Inferior parietal cortex (tissue), 1 donor: ENCODE results near the gene COL6A1.
"Not testable (repeated sequence)": the region's sequence is repeated elsewhere in the genome, so short reads cannot be mapped to it uniquely, and the experiment has no call there.

Source experiments
- DNase-seq: peaks from one replicate; pipeline ENCODE4 v3.0.0-alpha.2; 2016; ENCODE audit errors: extremely low spot score

COL6A1 gene

DNA sequence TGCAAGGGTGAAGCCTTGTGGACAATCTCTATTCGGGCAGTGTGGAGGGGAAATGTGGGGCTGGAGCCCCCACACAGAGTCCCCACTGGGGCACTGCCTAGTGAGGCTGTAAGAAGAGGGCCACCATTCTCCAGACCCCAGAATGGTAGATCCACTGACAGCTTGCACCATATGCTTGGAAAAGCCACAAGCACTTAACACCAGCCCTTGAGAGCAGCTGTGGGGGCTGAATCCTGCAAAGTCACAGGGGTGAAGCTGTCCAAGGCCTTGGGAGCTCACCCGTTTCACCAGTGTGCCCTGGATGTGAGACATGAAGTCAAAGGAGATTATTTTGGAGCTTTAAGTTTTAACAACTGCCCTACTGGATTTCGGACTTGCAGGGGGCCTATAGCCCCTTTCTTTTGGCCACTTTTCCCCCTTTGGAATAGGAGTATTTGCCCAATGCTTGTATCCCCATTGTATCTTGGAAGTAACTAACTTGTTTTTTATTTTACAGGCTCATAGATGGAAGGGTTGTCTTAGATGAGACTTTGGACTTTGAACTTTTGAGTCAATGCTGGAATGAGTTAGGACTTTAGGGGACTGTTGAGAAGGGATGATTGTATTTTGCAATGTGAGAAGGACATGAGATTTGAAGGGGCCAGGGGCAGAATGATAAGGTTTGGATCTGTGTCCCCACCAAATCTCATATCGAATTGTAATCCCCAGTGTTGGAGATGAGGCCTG, 16.3 kb upstream of the COL6A1 start:
- no peak for DNase-seq

GRCh38 chr21:45966791-45967394, 14.7 kb upstream of the COL6A1 start:
- no peak for DNase-seq

DNA sequence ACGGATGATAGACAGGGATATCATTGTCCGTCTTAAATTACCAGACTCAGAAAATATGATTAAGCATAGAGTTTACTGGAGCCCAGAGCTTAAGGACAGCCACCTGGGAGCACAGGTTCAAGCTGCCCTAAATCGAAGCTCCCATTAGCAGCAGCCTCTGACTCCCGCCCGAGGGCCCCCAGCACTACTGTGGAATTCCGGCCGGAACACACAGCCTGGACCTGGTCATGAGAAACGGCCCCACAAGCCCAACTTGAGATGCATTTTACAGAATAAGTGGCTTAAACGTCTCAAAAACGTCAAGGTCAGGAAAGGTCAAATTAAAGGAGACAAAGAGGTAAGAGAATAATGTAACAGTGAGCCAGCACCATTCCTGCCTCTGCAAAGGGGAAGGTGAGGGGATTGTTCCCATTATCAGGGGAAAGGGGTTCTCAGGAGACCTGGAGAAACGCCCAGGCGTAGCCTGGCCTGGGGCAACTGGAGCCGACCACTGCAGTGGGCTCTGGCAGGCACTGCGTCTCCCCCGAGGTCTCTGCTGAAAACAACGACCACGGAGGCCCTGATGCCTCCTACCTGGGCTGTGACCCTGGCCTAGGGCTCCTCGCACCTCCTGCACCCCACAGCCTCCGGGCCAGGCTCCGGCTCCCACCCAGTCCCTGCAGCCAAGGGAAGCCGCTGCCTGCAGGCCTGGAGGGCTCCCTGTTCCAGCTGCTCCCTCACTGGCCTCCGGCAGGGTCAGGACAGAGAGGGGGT, 11.5 kb upstream of the COL6A1 start:
- DNase-seq = no peak

DNA sequence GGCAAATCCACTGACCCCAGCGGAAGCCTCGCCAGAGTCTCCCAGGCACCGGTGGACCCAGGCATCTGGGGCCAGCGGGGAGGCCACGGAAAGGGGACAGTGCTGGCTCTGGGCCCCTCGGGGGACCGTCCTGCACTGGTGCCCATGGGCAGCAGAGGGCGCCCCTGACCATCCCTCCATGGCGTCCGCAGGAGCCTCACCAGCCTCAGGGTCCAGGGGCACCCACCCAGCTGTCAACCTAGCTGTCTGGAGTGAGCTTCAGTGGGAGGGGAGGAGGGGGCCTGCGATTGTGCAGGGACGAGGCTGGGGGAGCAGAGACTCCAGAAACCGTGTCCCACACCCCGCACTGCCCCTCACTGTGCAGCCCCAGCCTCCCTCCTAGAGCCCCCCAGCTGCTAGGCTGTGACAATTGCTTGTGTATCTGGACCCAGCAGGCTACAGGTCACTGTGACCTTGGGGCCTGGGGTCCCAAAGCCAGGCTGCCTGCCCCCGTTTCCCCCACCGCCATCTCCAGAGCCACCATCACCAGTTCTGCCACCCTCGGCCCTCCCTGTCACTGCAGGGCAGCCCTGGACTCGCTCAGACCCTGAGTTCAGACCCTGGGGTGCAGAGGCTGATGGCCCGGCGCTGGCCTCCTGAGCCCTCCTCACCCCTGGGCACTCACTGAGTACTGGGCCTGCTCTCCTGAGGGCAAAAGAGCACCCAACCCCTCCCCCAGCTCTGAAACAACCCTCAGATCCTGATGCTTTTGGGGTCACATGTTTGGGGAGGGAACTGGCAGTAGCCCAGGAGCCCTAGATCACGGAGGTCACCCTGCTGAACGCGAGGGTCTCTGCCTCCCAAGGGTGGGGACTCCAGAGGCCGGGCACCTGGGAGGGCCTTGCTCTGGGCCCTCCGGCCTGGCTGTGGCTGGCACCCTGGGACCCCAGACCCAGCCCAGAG, 10.6 kb upstream of the COL6A1 start:
- DNase-seq = no peak

DNA sequence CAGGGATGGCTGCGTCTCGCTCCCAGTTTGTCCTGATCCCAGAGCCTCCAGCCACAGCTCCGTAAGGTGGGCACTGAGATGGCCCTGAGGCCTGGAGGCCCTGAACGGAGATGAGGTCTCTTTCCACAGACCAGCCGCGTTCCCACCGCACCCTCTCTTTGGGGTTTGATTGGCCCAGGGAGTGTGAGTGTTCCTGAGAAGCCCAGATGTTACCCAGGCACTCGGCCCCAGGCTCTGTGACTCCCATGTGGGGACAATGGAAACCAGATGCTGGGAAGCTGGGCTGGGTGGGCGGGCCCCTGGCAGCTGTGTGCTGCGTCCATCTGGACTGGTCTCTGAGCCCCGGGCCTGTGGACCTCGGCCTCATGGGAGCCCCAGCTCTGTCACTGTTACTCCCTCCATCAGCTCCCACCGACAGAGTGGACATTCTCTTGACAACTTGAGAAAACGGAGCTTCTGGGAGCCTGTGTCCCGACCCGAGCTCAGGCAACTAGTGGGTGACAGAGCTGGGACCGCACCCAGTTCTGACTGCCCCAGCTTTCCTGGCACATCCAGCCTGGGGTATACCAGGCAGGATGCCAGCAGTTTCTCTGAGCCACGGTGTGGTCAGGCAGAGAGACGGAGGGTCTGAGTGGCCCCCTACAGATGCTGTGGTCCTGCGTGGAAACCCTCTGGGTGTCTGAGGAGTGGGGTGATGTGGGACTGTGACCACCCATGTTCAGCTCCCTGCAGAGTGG, 9.8 kb upstream of the COL6A1 start:
- no peak for DNase-seq

DNA sequence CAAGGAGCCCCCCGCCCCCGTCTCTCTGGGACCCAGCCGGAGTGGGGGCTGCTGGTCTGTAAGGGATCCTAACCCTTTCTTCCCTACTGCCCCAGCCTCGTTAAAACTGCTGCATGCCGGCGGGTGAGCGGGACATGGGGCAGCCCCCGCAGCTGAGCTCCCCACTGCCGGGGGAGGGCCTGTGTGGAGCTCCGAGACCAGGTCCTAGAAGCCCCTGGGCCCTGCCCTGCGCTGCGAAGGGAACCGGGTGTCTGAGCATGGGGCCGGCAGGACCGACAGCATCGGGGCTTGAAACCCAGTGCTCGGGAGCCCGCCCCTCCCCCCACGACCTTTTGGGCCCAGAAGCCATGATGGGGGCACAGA, 9.2 kb upstream of the COL6A1 start:
- no peak for DNase-seq

DNA sequence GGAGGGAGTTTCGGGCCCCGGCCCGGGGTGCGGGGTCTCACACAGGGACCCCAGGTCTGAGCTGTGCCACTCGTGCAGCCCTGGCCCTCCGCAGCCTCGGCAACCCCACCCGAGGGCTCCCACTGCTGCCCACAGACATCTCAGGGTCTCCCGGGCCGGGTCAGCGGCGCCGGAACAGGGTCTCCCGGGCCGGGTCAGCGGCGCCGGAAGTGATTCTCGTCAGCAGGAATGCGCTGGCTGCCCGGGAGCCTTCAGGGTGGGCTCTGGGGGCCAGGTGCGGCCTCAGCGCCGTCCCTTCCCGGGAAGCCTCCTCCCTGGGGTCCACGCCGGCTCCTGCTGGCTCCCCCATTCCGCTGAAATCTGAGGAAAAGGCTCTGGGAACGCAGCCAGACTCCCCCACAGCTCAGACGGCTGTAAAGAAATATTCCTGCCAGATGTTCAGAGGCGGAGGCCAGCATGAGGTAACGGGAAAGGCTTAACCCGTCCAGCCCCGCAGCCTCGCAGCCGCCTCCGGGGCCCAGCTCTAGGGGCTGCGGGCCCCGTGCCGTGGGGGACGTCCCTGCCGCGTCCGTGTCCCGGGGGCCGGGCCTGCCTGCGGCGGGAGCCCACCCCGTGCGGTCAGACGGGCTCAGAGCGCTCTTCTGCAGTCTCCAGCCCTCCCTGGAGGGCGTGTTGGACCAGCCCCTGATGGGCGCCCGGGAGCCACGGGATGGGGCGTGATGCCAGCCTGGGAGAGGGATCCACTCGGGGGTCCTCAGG, 8.7 kb upstream of the COL6A1 start:
- no peak for DNase-seq

DNA sequence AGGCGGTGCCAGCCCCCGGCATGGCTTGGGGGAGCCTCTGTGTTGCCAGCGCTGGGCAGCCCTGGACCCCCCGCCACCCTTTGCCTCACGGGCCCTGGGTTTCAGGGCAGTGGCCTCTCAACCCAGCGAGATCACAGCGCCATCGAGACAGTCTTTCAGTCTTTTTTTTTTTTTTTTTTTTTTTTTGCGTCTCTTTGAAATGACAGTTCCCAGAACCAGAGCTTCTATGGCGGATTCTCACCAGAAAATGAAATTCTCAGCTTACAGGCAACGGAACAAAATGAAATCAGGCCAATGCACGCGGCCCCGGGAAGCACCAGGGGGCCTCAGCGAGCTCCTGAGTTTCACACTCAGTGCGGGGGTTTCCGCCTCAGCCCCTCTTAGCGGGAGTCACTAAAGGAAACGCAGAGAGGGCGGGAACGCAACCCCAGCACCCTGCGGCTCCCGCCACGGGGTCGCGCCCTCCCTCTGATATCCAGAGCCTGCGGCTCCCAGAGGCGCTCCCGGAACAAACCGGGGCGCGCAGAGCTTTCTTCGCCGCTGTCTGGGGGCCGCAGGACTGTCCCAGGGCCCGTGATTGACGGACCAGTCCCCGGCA, 8.0 kb upstream of the COL6A1 start:
- DNase-seq = peak; percentile 15

DNA sequence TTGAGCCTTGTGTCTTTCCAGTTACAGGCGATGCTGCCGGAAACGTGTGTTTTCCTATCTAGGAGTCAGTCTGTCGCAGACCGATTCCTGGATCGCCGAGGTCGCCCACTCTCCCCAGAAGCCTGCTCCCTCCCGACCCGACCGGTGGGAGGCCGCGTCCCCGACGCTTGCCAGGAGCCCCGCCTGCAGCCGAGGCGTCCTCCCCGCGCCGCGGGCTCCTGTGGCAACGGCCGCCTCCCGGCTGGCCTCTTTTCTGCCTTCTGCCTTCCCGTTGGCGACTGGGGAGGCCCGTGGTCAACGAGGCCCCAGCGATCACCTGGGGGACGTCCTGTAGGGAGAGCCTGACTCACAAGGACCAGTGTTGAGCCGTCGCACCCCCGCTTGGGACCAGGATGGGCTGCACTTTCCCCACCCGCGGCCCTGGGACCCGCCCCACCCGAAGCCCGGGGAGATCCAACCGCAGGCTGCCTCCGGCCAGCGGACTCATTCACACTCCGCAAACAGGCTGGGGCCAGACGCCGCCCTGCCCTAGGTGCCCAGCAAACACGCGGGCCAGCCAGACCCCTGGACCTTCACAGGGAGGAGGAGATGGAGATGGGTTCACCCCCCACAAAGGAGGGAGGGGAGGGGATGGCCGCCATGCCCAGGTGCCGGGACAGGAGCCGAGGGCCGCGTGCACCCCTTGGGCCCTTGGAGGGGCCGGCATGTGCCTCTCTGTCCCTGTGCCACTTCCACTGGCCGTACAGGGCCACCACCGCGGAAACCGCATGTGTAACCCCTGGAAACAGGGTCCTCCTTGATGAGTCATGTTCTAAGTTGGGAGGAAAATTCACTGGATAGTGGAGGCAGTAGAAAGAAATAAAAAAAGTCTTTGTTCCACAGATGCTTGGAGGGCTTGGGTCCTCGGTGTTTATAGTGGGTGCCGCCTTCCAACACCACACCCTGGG, 7.2 kb upstream of the COL6A1 start:
- DNase-seq = no peak

DNA sequence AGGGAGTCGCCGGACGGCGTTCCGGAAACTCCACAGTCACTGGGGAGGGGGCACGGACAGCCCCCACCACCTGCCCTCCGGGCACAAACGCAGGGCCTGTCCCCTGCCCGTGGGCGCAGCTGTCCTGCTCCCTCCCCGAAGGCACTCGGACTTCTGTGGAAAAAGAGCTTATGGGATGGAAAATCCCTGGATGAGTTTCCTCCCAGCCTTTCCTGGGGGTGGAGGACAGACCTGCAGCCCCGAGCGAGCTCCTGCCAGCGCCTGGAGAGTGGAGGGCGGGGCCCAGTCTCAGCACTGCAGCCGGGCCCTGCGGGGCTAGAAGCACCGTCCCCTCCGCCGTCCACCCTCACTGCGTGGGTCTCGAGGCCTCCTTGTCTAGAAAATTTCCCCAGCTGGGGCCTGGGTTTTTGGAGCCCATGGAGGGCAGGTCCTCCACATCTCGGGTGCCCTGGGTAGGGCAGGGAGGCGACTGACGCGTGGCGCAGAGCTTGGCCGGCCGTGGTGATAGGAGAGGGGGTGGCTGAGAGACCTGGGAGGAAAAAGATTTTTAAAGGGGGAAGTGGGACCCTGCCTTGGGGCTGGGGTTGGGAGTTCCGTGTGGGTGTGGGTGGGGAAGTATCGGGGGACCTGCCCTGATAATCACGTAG, 6.4 kb upstream of the COL6A1 start:
- no peak for DNase-seq

DNA sequence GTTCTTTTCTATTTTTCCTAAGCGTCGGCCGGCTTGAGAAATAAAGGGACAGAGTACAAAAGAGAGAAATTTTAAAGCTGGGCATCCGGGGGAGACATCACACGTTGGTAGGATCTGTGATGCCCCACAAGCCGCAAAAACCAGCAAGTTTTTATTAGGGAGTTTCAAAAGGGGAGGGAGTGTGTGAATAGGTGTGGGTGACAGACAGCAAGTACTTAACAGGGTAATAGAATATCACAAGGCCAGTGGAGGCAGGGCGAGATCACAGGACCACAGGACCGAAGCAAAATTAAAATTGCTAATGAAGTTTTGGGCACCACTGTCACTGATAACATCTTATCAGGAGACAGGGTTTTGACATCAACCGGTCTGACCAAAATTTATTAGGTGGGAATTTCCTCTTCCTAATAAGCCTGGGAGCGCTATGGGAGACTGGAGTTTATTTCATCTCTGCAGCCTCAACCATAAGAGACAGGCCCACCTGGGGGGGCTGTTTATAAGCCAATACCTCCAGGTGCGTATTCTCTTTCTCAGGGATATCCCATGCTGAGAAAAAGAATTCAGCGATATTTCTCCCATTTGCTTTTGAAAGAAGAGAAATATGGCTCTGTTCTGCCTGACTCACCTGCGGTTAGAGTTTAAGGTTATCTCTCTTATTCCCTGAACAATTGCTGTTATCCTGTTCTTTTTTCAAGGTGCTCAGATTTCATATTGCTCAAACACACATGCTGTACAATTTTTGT, 5.7 kb upstream of the COL6A1 start:
- not testable (repeated sequence) for DNase-seq

DNA sequence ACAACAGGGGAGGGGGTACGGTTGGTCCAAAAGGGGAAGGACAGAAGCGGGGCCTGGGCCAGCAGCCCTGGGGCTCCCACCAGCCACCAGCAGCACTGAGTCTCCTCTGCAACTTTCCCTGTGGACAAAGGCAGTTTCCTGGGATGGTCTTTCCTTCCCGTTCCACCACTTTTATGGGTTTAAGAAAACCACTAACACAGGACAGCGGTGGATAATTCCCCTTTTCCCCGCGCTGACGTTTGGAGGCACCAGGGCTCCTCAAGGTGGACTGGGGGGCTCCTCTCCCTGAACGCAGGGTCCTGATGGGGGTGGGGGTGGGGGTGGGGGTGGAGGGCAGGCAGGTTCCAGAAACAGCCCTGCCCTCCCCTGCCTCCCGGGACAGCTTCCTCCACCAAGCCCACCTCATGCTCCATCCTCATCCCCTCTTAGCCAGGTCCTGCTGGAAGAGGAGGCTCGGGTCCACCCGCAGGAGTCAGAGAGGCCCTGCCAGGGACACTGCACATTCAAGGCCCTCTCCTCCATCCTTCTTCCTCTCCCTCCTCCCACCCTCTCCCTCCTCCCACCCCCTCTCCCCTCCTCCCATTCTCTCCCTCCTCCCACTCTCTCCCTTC, 4.8 kb upstream of the COL6A1 start:
- no peak for DNase-seq

DNA sequence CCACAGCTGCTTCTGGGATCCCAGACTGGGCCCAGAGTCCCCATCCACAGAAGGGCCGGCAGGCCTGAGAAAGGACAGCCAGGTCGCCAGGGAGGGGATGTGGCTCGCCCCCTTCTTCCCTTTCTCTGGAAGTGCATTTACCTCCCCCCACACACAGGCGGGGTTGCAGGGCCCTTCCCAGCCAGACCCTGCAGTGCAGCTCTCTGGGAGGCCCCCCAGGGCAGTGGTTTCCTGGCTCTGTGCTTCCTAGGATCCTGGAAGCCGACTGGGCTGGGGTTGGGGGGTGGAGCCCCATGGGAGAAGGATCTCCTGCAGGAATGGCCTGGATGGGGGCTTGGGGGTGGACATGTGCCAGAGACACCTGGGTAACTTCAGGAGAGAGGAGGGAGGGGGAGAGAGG, 4.2 kb upstream of the COL6A1 start:
- no peak for DNase-seq

DNA sequence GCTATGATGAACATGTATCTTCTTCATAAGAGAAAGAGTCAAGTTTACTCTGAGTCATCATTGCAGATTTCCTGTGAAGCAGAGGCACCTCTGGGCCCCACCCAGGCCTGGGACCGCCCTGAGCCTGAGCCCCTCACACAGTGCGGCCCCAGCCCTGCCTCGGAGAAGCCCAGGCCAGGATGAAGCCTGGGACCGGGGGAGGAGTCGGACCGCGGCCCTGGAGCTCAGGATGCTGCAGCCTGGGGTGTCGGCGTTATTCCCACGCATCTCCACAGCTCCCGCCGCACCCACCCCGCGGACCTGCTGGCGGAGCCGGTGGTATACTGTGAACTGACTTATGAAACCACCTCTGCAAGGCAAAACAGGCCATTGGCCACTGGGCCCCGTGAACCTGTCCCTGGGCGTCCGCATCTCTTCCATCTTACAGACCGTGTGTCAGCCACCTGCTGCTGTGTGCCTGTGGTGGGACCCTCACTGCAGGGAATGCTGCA, 2.4 kb upstream of the COL6A1 start:
- DNase-seq = no peak

GRCh38 chr21:45979651-45980050, 1.9 kb upstream of the COL6A1 start:
- no peak for DNase-seq

DNA sequence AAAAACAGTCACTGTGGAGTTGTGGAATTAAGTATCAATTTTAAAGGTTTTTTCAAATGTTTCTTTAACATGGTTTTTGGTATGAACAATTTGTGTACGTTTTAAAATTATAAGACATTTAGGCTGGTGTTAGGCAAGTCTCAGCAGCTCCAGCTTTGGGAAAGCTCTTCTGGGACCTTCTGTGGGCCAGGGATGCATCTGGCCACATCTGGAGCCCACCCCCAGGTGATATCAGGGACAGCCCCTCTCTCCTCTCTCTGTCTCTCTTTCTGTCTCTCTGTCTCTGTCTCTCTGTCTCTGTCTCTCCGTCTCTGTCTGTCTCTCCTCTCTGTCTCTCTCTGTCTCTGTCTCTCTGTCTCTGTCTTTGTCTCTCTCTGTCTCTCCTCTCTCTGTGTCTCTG, 1.3 kb upstream of the COL6A1 start:
- DNase-seq = no peak

DNA sequence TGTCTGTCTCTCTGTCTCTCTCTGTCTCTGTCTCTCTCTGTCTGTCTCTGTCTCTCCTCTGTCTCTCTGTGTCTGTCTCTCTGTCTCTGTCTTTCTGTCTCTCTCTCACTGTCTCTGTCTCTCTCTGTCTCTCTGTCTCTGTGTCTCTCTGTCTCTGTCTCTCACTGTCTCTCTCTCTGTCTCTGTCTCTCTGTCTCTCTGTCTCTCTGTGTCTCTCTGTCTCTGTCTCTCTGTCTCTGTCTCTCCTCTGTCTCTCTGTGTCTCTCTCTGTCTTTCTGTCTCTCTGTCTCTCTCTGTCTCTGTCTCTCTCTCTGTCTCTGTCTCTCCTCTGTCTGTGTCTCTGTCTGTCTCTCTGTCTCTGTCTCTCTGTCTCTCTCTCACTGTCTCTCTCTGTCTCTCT, 873 bp upstream of the COL6A1 start:
- DNase-seq = no peak
